GM12878 (cell line): Measurements from ENCODE around the gene CNN2. TPM values are rescaled to one million over a fixed set of nuclear protein-coding genes. Genes with fewer than 3 reads are reported as not detected.

ENCODE experiments used
- ATAC-seq: fragments of 200-7000 bp; cut with Tn5 transposase; 3 replicates; pipeline ENCODE4 v1.9.1; 2020; ENCODE audit warnings: mild to moderate bottlenecking, moderate library complexity
- BruUV-seq: library from RNA; stranded (reverse); fragments of 400-500 nt; replicated peaks from 2 replicates; lab custom pipeline; 2021; lab: Mats Ljungman, UMichigan
- CTCF ChIA-PET: fragments of 300-600 bp; sonication (Branson Sonifier 250); formaldehyde crosslinking; extraction: SDS; loops from one replicate; lab custom pipeline; 2021; ENCODE audit warnings: inconsistent platforms; lab: Yijun Ruan, JAX
- POLR2A ChIA-PET: fragments of 350-600 bp; formaldehyde crosslinking; extraction: SDS; loops from one replicate; lab custom pipeline; 2021; ENCODE audit warnings: inconsistent platforms; lab: Charles Lee
- RAD21 ChIA-PET: fragments of 300-600 bp; sonication (Branson Sonifier 250); formaldehyde crosslinking; loops from one replicate; lab custom pipeline; 2023; ENCODE audit warnings: antibody characterized with exemption; ENCODE audit not compliant: unreplicated experiment; lab: Charles Lee
- SMC1A ChIA-PET: fragments of 300-600 bp; sonication (Branson Sonifier 250); formaldehyde crosslinking; loops from one replicate; lab custom pipeline; 2023; ENCODE audit not compliant: unreplicated experiment, uncharacterized antibody; lab: Charles Lee
- DNase-seq: peaks from one replicate; pipeline ENCODE4 v3.0.0-alpha.2; 2011; ENCODE audit warnings: low read depth, low spot score
- FAIRE-seq: peaks from 3 replicates; lab custom pipeline; 2011; peaks lifted over from hg19 to GRCh38; lab: Jason Lieb, UNC
- H2AFZ ChIP-seq: 2 replicates; pipeline ENCODE4 v1.6.0; 2011; ENCODE audit warnings: low read depth, low read length, control low read depth; ENCODE audit not compliant: control insufficient read depth
- H3K27ac ChIP-seq: 2 replicates; pipeline ENCODE4 v1.5.1; 2011; ENCODE audit warnings: control low read depth; ENCODE audit not compliant: control insufficient read depth, insufficient read depth
- H3K27me3 ChIP-seq, 2 experiments: replicated peaks in 1 of 2; 2 replicates each; pipeline versions ENCODE4 v1.6.0 to v1.6.1; 2011; ENCODE audit warnings: low read length in 1 of 2; ENCODE audit not compliant: control insufficient read depth in 2 of 2, insufficient read depth in 2 of 2
- H3K36me3 ChIP-seq, 2 experiments: 2 replicates each; pipeline ENCODE4 v1.5.1; 2011; ENCODE audit warnings: low read length in 1 of 2; ENCODE audit not compliant: control insufficient read depth in 2 of 2, insufficient read depth in 2 of 2
- H3K4me1 ChIP-seq: 2 replicates; pipeline ENCODE4 v1.6.1; 2011; ENCODE audit warnings: mild to moderate bottlenecking, low read length, moderate library complexity, mixed read lengths; ENCODE audit not compliant: control insufficient read depth, insufficient read depth
- H3K4me2 ChIP-seq: 2 replicates; pipeline ENCODE4 v1.6.0; 2011; ENCODE audit warnings: control low read depth; ENCODE audit not compliant: control insufficient read depth, insufficient read depth
- H3K4me3 ChIP-seq: fragments of 200-600 bp; sonication (generic); 2 replicates; pipeline ENCODE4 v1.5.1; 2016
- H3K79me2 ChIP-seq: 2 replicates; pipeline ENCODE4 v1.6.0; 2011; ENCODE audit warnings: low read length; ENCODE audit not compliant: control insufficient read depth, insufficient read depth
- H3K9ac ChIP-seq: 2 replicates; pipeline ENCODE4 v1.8.0; 2011; ENCODE audit warnings: low read length, control low read depth, mixed read lengths; ENCODE audit not compliant: control insufficient read depth, insufficient read depth
- H3K9me3 ChIP-seq: replicated peaks from 3 replicates; pipeline ENCODE4 v1.5.1; 2011; ENCODE audit warnings: mild to moderate bottlenecking, low read length; ENCODE audit not compliant: control insufficient read depth, insufficient read depth
- H4K20me1 ChIP-seq: 2 replicates; pipeline ENCODE4 v1.6.0; 2011; ENCODE audit not compliant: control insufficient read depth, insufficient read depth
- BACH1 ChIP-seq: fragments of 450-650 bp; IDR thresholded peaks from 2 replicates; pipeline ENCODE4 v1.6.1; 2017; ENCODE audit warnings: mild to moderate bottlenecking, borderline replicate concordance
- ETV6 ChIP-seq, 2 experiments: fragments of 450-650 bp in 1 of 2; IDR thresholded peaks in 1 of 2; conservative IDR thresholded peaks in 1 of 2; 2 replicates each; pipeline ENCODE4 v1.6.1; 2014; ENCODE audit warnings: antibody characterized with exemption in 1 of 2, borderline replicate concordance in 1 of 2, low read depth in 1 of 2, mild to moderate bottlenecking in 1 of 2, moderate library complexity in 1 of 2
- HDGF ChIP-seq: fragments of 450-650 bp; IDR thresholded peaks from 2 replicates; pipeline ENCODE4 v1.6.1; 2016; ENCODE audit warnings: antibody characterized with exemption
- IKZF1 ChIP-seq: fragments of 450-650 bp; conservative IDR thresholded peaks from 2 replicates; pipeline ENCODE4 v1.6.1; 2017; ENCODE audit warnings: antibody characterized with exemption, mild to moderate bottlenecking
- IKZF2 ChIP-seq, 2 experiments: fragments of 450-650 bp; IDR thresholded peaks; 2 replicates each; pipeline ENCODE4 v1.6.1; 2017; ENCODE audit warnings: mild to moderate bottlenecking in 2 of 2, moderate library complexity in 2 of 2
- PAX5 ChIP-seq: IDR thresholded peaks from 2 replicates; pipeline ENCODE4 v1.6.1; 2011; ENCODE audit warnings: low read depth, low read length, borderline replicate concordance
- TAF1 ChIP-seq: IDR thresholded peaks from 2 replicates; pipeline ENCODE4 v1.6.1; 2011; ENCODE audit warnings: mild to moderate bottlenecking, low read depth, low read length, borderline replicate concordance
- ZNF24 ChIP-seq: fragments of 450-650 bp; IDR thresholded peaks from 2 replicates; pipeline ENCODE4 v1.6.1; 2017; ENCODE audit warnings: antibody characterized with exemption, mild to moderate bottlenecking
- WGBS: methylation state at CpG from one replicate; pipeline ENCODE4 v1.1.6; 2016; ENCODE audit warnings: low lambda C conversion rate; ENCODE audit not compliant: insufficient replicate concordance, insufficient coverage; ENCODE audit errors: missing lambda C conversion rate; 5-methylcytosine and 5-hydroxymethylcytosine counted together
- in situ Hi-C: fragments of 300-500 bp; cut with MboI; formaldehyde crosslinking; loops from 9 replicates; pipeline ENCODE4 v1.14.3; 2018; ENCODE audit warnings: mixed read lengths
- intact Hi-C: fragments of 100-400 bp; cut with micrococcal nuclease; formaldehyde crosslinking; loops from one replicate; pipeline ENCODE4 v1.14.2; 2022; ENCODE audit not compliant: unreplicated experiment
- polyA plus RNA-seq, 11 experiments: library from polyadenylated mRNA; depleted of rRNA in 4 of 11; unstranded in 6 of 11; stranded (reverse) in 5 of 11; fragments of >200 nt; fragmentation: Nextera tagmentation in 4 of 11; fragmentation: Illumina TruSeq in 1 of 11; extraction: Ambion mirVana in 4 of 11; extraction: Trizol in 1 of 11; gene quantifications; 1 replicate in 1 of 11; 2 replicates in 10 of 11; pipeline versions ENCODE4 v1.2.1 to v1.2.3, GENCODE V29; 2011 to 2016; ENCODE audit warnings: inconsistent platforms in 2 of 11, missing spikeins in 2 of 11, low read depth in 1 of 11
- total RNA-seq, 4 experiments: library from RNA; depleted of rRNA in 3 of 4; stranded (reverse); fragments of >200 nt in 3 of 4; fragmentation: Illumina TruSeq in 1 of 4; extraction: Trizol in 1 of 4; gene quantifications; 2 replicates each; pipeline versions ENCODE4 v1.2.1 to v1.2.3, GENCODE V29; 2013 to 2021
- TF ChIP-seq, protein P1 (sequence below): fragments of 450-650 bp; IDR thresholded peaks from 2 replicates; pipeline ENCODE4 v1.6.1; 2017; ENCODE audit warnings: mild to moderate bottlenecking

CNN2 gene
- total and polyA plus RNA-seq, 10 of the 15 experiments (the other 5 are each of a cell fraction or from before 2014, with no cell fraction given): 34.7 to 311 (median 172) TPM

- POLR2A ChIA-PET: interaction anchor here (0.7 to 3.8 kb wide), 10 partner anchors 9 to 1014 kb away, joined by 3 to 25 read pairs (median 12); partner anchors contain the start of genes ABCA7, ARHGAP45, GPX4 and POLR2E
- peaks cover 20% of the 10 kb centered on the region for H3K79me2 ChIP-seq
- TF ChIP-seq BACH1 (no peak), PAX5 (no peak), ZNF24 (no peak), IKZF1 (no peak), ETV6 (conservative IDR thresholded peaks at IDR 0.05 in 1 of 2, IDR thresholded peaks at IDR 0.05 in 1 of 2; ENCODE audit: borderline replicate concordance in 1 of 2, low read depth in 1 of 2) (no peak), TAF1 (no peak), HDGF (no peak), IKZF2 (IDR thresholded peaks at IDR 0.05) (no peak)
- TF ChIP-seq, protein P1, sequence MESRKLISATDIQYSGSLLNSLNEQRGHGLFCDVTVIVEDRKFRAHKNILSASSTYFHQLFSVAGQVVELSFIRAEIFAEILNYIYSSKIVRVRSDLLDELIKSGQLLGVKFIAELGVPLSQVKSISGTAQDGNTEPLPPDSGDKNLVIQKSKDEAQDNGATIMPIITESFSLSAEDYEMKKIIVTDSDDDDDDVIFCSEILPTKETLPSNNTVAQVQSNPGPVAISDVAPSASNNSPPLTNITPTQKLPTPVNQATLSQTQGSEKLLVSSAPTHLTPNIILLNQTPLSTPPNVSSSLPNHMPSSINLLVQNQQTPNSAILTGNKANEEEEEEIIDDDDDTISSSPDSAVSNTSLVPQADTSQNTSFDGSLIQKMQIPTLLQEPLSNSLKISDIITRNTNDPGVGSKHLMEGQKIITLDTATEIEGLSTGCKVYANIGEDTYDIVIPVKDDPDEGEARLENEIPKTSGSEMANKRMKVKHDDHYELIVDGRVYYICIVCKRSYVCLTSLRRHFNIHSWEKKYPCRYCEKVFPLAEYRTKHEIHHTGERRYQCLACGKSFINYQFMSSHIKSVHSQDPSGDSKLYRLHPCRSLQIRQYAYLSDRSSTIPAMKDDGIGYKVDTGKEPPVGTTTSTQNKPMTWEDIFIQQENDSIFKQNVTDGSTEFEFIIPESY: no peak
- CTCF ChIA-PET: interaction anchor here (1.6 to 2.6 kb wide), 4 partner anchors 9 to 27 kb away, joined by 3 to 11 read pairs (median 6); partner anchors contain the start of genes ARHGAP45 and GPX4
- peak overlapping the region; percentile 64 for H3K27ac ChIP-seq
- no peaks in the 10 kb centered on the region for H4K20me1 ChIP-seq
- DNase-seq (no peak), FAIRE-seq (peak; percentile 49), ATAC-seq (no peak)
- H3K4me1 ChIP-seq: peaks cover 32% of the 10 kb centered on the region
- intact Hi-C loops: loop anchor here (2.0 kb wide), 1 partner anchor 27 kb away; the partner anchor contains the start of gene GPX4
- H3K36me3 ChIP-seq: peaks cover 25 to 38% of the 10 kb centered on the region in 2 experiments
- no peak overlapping the region for H3K9ac ChIP-seq
- in situ Hi-C loops: no loop called here
- SMC1A ChIA-PET: interaction anchor here (1.1 to 3.4 kb wide), 5 partner anchors 9 to 20 kb away, joined by 3 to 14 read pairs (median 4); partner anchors contain the start of gene ARHGAP45
- H3K4me3 ChIP-seq: no peak overlapping the region
- TSS peak; percentile 50 for BruUV-seq
- no peaks in the 10 kb centered on the region for H3K27me3 ChIP-seq
- no peaks in the 10 kb centered on the region; the same call in 2 of the 3 replicates for H3K9me3 ChIP-seq
- WGBS: 76% methylated on average over 4 of the region's 4 CpGs
- RAD21 ChIA-PET: interaction anchor here (1.0 to 3.1 kb wide), 6 partner anchors 9 to 50 kb away, joined by 3 to 18 read pairs (median 6); partner anchors contain the start of genes ARHGAP45 and CNN2
- H3K4me2 ChIP-seq: no peak overlapping the region; the same call in 1 of the 2 replicates
- no peak overlapping the region for H2AFZ ChIP-seq
Measured at GRCh38 chr19:1076046-1076386, 49.6 kb downstream of the CNN2 start.
